Regular cardiac myocyte (primary cell): ENCODE results near the gene CCDC182. TPM values are rescaled to one million over a fixed set of nuclear protein-coding genes. Genes with fewer than 3 reads are reported as not detected.

ENCODE experiments used
- total RNA-seq: library from RNA; depleted of rRNA; stranded (reverse); fragments of >200 nt; gene quantifications from 2 replicates; pipeline ENCODE4 v1.2.3, GENCODE V29; 2014

Gene CCDC182
- total RNA-seq = not detected in 2 replicates

GRCh38 chr17:57745242-57745641 lies at the start of gene CCDC182:
Gene CCDC182, minus strand, starts transcription at chr17:57745299. Its CDS starts 27 bp downstream, at chr17:57745272.

Other genes starting within 250 kb of the CCDC182 start
- gene MRPS23, start 104.7 kb upstream of the CCDC182 start, total RNA-seq = 28.2 and 38.5 TPM in 2 replicates
- gene CUEDC1, start 210.1 kb upstream of the CCDC182 start, total RNA-seq = 7.7 and 7.9 TPM in 2 replicates
- gene VEZF1, start 243.0 kb upstream of the CCDC182 start, total RNA-seq = 18.8 and 23.4 TPM in 2 replicates